ENCODE results near the gene SLC30A9.

GRCh38 chr4:42015438-42015837 lies 25.1 kb downstream of the SLC30A9 start:
- no peak for TF ChIP-seq ZNF391 (tag by site-specific recombination; IDR thresholded peaks at IDR 0.05; ENCODE audit: borderline replicate concordance, low read depth)
- TF ChIP-seq CTCF (tag by site-specific recombination; IDR thresholded peaks at IDR 0.05), result no peak
- no peak for TF ChIP-seq REST (tag by site-specific recombination; IDR thresholded peaks at IDR 0.05)
- TF ChIP-seq ZBTB7A (tag by site-specific recombination; IDR thresholded peaks at IDR 0.05; ENCODE audit: low read depth), result no peak
- no peak for TF ChIP-seq ZFP69B (tag by site-specific recombination; IDR thresholded peaks at IDR 0.05)

Data from HEK293 (cell line).